Fibroblast of skin of scalp (primary cell): Measurements from ENCODE around the gene TINCR.
A peak's percentile ranks its signal among the peaks of the same experiment; 100 is the strongest.
"Not testable (repeated sequence)": the region's sequence is repeated elsewhere in the genome, so short reads cannot be mapped to it uniquely, and the experiment has no call there.

Experiments
- DNase-seq: peaks from one replicate; pipeline ENCODE4 v3.0.0-alpha.2; 2013

The TINCR gene

GRCh38 chr19:5558101-5558621, 9.6 kb downstream of the TINCR start:
- DNase-seq: no peak

- DNase-seq: no peak
Observed at GRCh38 chr19:5557691-5558090, 10.1 kb downstream of the TINCR start.

GRCh38 chr19:5554828-5555227, 12.9 kb downstream of the TINCR start:
- no peak for DNase-seq

GRCh38 chr19:5553892-5554291, 13.9 kb downstream of the TINCR start:
- no peak for DNase-seq

GRCh38 chr19:5547881-5548280, 19.9 kb downstream of the TINCR start:
- peak; percentile 37 for DNase-seq

- no peak for DNase-seq
Observed at GRCh38 chr19:5545984-5546383, 21.8 kb downstream of the TINCR start.

- DNase-seq: no peak
Observed at GRCh38 chr19:5545051-5545450, 22.7 kb downstream of the TINCR start.

GRCh38 chr19:5542665-5543064, 25.1 kb downstream of the TINCR start:
- no peak for DNase-seq

GRCh38 chr19:5541456-5541855, 26.3 kb downstream of the TINCR start:
- DNase-seq: no peak

GRCh38 chr19:5540208-5540607, 27.5 kb downstream of the TINCR start:
- no peak for DNase-seq

- DNase-seq: no peak
Observed at GRCh38 chr19:5537870-5538269, 29.9 kb downstream of the TINCR start.

- not testable (repeated sequence) for DNase-seq
Observed at GRCh38 chr19:5536982-5537579, 30.7 kb downstream of the TINCR start.

GRCh38 chr19:5536337-5536894, 31.3 kb downstream of the TINCR start:
- DNase-seq: peak; percentile 60

- DNase-seq: no peak
Observed at GRCh38 chr19:5534787-5535586, 32.8 kb downstream of the TINCR start.

GRCh38 chr19:5533257-5533656, 34.5 kb downstream of the TINCR start:
- DNase-seq: no peak

- DNase-seq: no peak
Observed at GRCh38 chr19:5530701-5531100, 37.1 kb downstream of the TINCR start.

- no peak for DNase-seq
Observed at GRCh38 chr19:5526691-5527090, 41.1 kb downstream of the TINCR start.

GRCh38 chr19:5524081-5524480, 43.7 kb downstream of the TINCR start:
- DNase-seq: no peak

GRCh38 chr19:5522106-5522505, 45.6 kb downstream of the TINCR start:
- no peak for DNase-seq

- no peak for DNase-seq
Observed at GRCh38 chr19:5520501-5520900, 47.3 kb downstream of the TINCR start.

- no peak for DNase-seq
Observed at GRCh38 chr19:5519076-5519475, 48.7 kb downstream of the TINCR start.

- DNase-seq: no peak
Observed at GRCh38 chr19:5515737-5516136, 52.0 kb downstream of the TINCR start.

- no peak for DNase-seq
Observed at GRCh38 chr19:5514001-5514400, 53.8 kb downstream of the TINCR start.

GRCh38 chr19:5512715-5513114, 55.0 kb downstream of the TINCR start:
- DNase-seq: no peak
